CD14-positive monocyte (primary cell): ENCODE results near the gene CRACDL. TPM values are rescaled to one million over a fixed set of nuclear protein-coding genes. Genes with fewer than 3 reads are reported as not detected.

ENCODE experiments used
- DNase-seq, 3 donors: peaks; one replicate each; pipeline ENCODE4 v3.0.0-alpha.2; 2011 to 2022
- H2AFZ ChIP-seq: 2 replicates; pipeline ENCODE4 v1.6.0; 2012; ENCODE audit warnings: mild to moderate bottlenecking, low read depth, low read length, inconsistent platforms; ENCODE audit not compliant: insufficient read depth, poor library complexity, severe bottlenecking
- H3K27ac ChIP-seq, 2 donors: 1 replicate in 1 of 2; 2 replicates in 1 of 2; pipeline ENCODE4 v1.5.1; 2012 to 2013; ENCODE audit warnings: low read length in 2 of 2, control low read depth in 1 of 2, inconsistent platforms in 1 of 2, low read depth in 1 of 2, mild to moderate bottlenecking in 1 of 2
- H3K27me3 ChIP-seq, 2 donors: one replicate each; pipeline versions ENCODE4 v1.6.0 to v1.6.1; 2011 to 2013; ENCODE audit warnings: low read length in 2 of 2; ENCODE audit not compliant: control insufficient read depth in 2 of 2, insufficient read depth in 2 of 2
- H3K36me3 ChIP-seq, 2 donors: replicated peaks in 1 of 2; 1 replicate in 1 of 2; 2 replicates in 1 of 2; pipeline versions ENCODE4 v1.5.1 to v1.6.1; 2012 to 2013; ENCODE audit warnings: low read length in 2 of 2, control low read depth in 1 of 2, inconsistent platforms in 1 of 2, mild to moderate bottlenecking in 1 of 2; ENCODE audit not compliant: insufficient read depth in 2 of 2, control insufficient read depth in 1 of 2
- H3K4me1 ChIP-seq, 2 donors: 1 replicate in 1 of 2; 2 replicates in 1 of 2; pipeline versions ENCODE4 v1.5.1 to v1.6.1; 2012 to 2013; ENCODE audit warnings: low read length in 2 of 2, control low read depth in 1 of 2, inconsistent platforms in 1 of 2, mild to moderate bottlenecking in 1 of 2, moderate library complexity in 1 of 2; ENCODE audit not compliant: insufficient read depth in 2 of 2, control insufficient read depth in 1 of 2
- H3K4me2 ChIP-seq: replicated peaks from 2 replicates; pipeline ENCODE3; 2012; ENCODE audit warnings: low read length, moderate library complexity, mild to moderate bottlenecking; ENCODE audit not compliant: poor library complexity, severe bottlenecking; ENCODE audit errors: extremely low read depth
- H3K4me3 ChIP-seq, 3 experiments: fragments of 200-600 bp in 1 of 3; sonication (generic) in 1 of 3; replicated peaks in 1 of 3; 1 replicate in 2 of 3; 2 replicates in 1 of 3; pipeline ENCODE4 v1.5.1; 2011 to 2013; ENCODE audit warnings: low read length in 3 of 3, mild to moderate bottlenecking in 3 of 3, control low read depth in 2 of 3, low read depth in 2 of 3, inconsistent platforms in 1 of 3, moderate library complexity in 1 of 3
- H3K79me2 ChIP-seq: 2 replicates; pipeline ENCODE4 v1.6.0; 2012; ENCODE audit warnings: mild to moderate bottlenecking, control low read depth, inconsistent platforms, low read length, moderate library complexity; ENCODE audit not compliant: insufficient read depth
- H3K9ac ChIP-seq: 2 replicates; pipeline ENCODE4 v1.6.0; 2017; ENCODE audit warnings: low read length, mild to moderate bottlenecking; ENCODE audit not compliant: insufficient read depth, poor library complexity, severe bottlenecking
- H3K9me3 ChIP-seq, 2 donors: replicated peaks in 1 of 2; 1 replicate in 1 of 2; 2 replicates in 1 of 2; pipeline versions ENCODE4 v1.5.1 to v1.6.1; 2012 to 2013; ENCODE audit warnings: low read length in 2 of 2, control low read depth in 1 of 2; ENCODE audit not compliant: control insufficient read depth in 1 of 2, insufficient read depth in 1 of 2
- H4K20me1 ChIP-seq: 2 replicates; pipeline ENCODE4 v1.6.0; 2012; ENCODE audit warnings: mild to moderate bottlenecking, low read length, control low read depth, moderate library complexity; ENCODE audit not compliant: insufficient read depth
- H3K27ac Mint-ChIP-seq, 7 donors: one replicate each; pipeline ENCODE4 v1.8.0; 2020; ENCODE audit warnings: mild to moderate bottlenecking in 7 of 7, mixed read lengths in 7 of 7, moderate library complexity in 6 of 7, inconsistent platforms in 2 of 7
- H3K27me3 Mint-ChIP-seq, 3 donors: one replicate each; pipeline ENCODE4 v1.8.0; 2021 to 2022; ENCODE audit warnings: low read depth in 3 of 3, mild to moderate bottlenecking in 3 of 3, mixed read lengths in 3 of 3, moderate library complexity in 3 of 3, inconsistent platforms in 1 of 3
- H3K36me3 Mint-ChIP-seq, 2 donors: one replicate each; pipeline ENCODE4 v1.8.0; 2020; ENCODE audit warnings: mixed read lengths in 2 of 2, inconsistent platforms in 1 of 2, mild to moderate bottlenecking in 1 of 2
- H3K4me1 Mint-ChIP-seq: one replicate; pipeline ENCODE4 v1.8.0; 2020; ENCODE audit warnings: mild to moderate bottlenecking, mixed read lengths
- H3K4me3 Mint-ChIP-seq, 2 donors: one replicate each; pipeline ENCODE4 v1.8.0; 2020; ENCODE audit warnings: mild to moderate bottlenecking in 2 of 2, mixed read lengths in 2 of 2, moderate library complexity in 1 of 2
- H3K9me3 Mint-ChIP-seq, 7 donors: one replicate each; pipeline ENCODE4 v1.8.0; 2020 to 2022; ENCODE audit warnings: mixed read lengths in 7 of 7, mild to moderate bottlenecking in 6 of 7, moderate library complexity in 6 of 7, inconsistent platforms in 2 of 7
- WGBS: methylation state at CpG from one replicate; pipeline ENCODE4 v1.1.5; 2013; ENCODE audit warnings: missing lambda C conversion rate; ENCODE audit not compliant: insufficient coverage; 5-methylcytosine and 5-hydroxymethylcytosine counted together
- intact Hi-C, 2 donors: fragments of 100-400 bp; cut with micrococcal nuclease; formaldehyde crosslinking; loops; one replicate each; pipeline versions ENCODE4 v1.15.0 to v1.15.1; 2023
- polyA plus RNA-seq, 3 donors: library from polyadenylated mRNA; depleted of rRNA in 1 of 3; unstranded in 2 of 3; stranded (reverse) in 1 of 3; fragments of 300-500 nt in 2 of 3; fragments of >200 nt in 1 of 3; fragmentation: Illumina TruSeq in 2 of 3; gene quantifications; 1 replicate in 2 of 3; 2 replicates in 1 of 3; pipeline ENCODE4 v1.2.3, GENCODE V29; 2012 to 2021
- TF ChIP-seq, protein P1 (sequence below): fragments of 200-600 bp; IDR thresholded peaks from one replicate; pipeline ENCODE4 v1.8.0; 2022; ENCODE audit warnings: antibody characterized with exemption, mild to moderate bottlenecking

The CRACDL gene
- polyA plus RNA-seq, 3 donors: 0.12 to 0.35 (median 0.28) TPM

DNA sequence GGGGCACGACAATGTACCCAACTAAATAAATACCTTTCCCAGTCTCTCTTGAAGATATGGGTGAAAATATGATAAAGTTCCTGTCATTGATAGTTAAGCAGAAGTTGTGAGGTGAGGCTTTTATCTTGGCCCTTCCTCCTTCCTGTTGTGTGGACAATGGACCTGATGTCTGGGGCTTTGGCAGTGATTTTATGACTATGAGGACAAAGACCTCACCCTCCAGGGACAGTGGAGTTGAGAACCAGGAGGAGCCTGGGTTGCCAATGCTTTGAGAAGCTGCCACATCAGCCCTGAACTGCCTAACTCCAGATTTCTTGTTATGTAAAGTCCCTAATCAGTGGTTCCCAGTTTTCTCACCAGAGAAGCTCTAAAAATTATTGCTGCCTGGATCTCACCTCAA, 184.3 kb downstream of the CRACDL start:
- Histone ChIP-seq H3K79me2 (no peaks in the 10 kb centered on the region), H3K4me2 (no peak overlapping the region), H4K20me1 (no peaks in the 10 kb centered on the region), H3K9ac (no peak overlapping the region), H3K27ac (no peak overlapping the region), H3K4me3 (no peak overlapping the region), H3K27me3 (no peaks in the 10 kb centered on the region), H3K36me3 (no peaks in the 10 kb centered on the region), H3K9me3 (no peaks in the 10 kb centered on the region), H2AFZ (no peak overlapping the region), H3K4me1 (peaks cover 40% of the 10 kb centered on the region in 2 donors)
- Mint-ChIP-seq H3K9me3 (peaks cover 0 to 2% (median 0%) of the 10 kb centered on the region in 7 donors), H3K4me1 (peaks cover 41% of the 10 kb centered on the region), H3K27me3 (no peaks in the 10 kb centered on the region), H3K36me3 (peaks cover 2 to 4% of the 10 kb centered on the region in 2 donors), H3K4me3 (no peak overlapping the region), H3K27ac (no peak overlapping the region)
- no CpG with 5 or more reads among the region's 1 CpG for WGBS
- intact Hi-C loops: no loop called here
- DNase-seq: no peak
- TF ChIP-seq, protein P1, sequence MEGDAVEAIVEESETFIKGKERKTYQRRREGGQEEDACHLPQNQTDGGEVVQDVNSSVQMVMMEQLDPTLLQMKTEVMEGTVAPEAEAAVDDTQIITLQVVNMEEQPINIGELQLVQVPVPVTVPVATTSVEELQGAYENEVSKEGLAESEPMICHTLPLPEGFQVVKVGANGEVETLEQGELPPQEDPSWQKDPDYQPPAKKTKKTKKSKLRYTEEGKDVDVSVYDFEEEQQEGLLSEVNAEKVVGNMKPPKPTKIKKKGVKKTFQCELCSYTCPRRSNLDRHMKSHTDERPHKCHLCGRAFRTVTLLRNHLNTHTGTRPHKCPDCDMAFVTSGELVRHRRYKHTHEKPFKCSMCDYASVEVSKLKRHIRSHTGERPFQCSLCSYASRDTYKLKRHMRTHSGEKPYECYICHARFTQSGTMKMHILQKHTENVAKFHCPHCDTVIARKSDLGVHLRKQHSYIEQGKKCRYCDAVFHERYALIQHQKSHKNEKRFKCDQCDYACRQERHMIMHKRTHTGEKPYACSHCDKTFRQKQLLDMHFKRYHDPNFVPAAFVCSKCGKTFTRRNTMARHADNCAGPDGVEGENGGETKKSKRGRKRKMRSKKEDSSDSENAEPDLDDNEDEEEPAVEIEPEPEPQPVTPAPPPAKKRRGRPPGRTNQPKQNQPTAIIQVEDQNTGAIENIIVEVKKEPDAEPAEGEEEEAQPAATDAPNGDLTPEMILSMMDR: no peak

DNA sequence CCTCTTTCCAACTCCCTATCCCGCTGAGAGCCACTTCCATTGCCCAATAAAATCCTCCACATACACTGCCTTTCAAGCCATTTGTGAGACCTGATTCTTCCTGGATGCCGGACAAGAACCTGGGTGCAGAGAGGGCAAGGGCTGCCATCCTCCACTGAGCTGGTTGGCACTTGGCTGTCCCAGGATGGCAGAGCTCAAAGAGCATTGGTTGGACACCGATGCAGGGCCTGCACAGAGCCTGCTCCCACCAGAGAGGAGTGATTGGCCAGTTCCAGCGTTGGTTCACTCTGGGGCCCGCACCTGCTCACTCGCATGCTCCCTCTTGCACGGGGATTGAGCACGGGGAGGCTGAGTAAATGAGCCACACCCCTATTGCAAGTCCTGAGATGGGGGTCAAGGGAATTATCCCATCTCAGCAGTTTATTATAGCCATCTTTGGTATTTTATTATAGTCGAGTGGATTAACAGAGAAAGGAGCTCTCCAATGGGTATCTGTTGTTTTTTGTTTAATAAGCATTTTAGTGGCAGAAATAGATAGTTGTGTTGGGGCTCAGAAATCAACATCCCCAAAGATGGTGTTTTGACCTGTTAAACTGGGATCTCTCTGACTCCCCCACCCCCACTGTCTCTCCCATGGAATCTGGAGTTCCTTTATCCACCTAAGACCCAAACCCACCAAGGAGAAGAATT, 185.3 kb downstream of the CRACDL start:
- Mint-ChIP-seq H3K36me3 (peaks cover 2 to 4% of the 10 kb centered on the region in 2 donors), H3K27ac (no peak overlapping the region), H3K4me1 (peaks cover 41% of the 10 kb centered on the region), H3K27me3 (no peaks in the 10 kb centered on the region), H3K9me3 (peaks cover 0 to 2% (median 0%) of the 10 kb centered on the region in 7 donors), H3K4me3 (no peak overlapping the region)
- H3K4me2 ChIP-seq: no peak overlapping the region
- H3K27ac ChIP-seq: no peak overlapping the region
- intact Hi-C loops: no loop called here
- DNase-seq: no peak
- no peak overlapping the region for H3K9ac ChIP-seq
- no peaks in the 10 kb centered on the region for H4K20me1 ChIP-seq
- 96% methylated on average over 8 of the region's 9 CpGs for WGBS
- no peaks in the 10 kb centered on the region for H3K9me3 ChIP-seq
- no peaks in the 10 kb centered on the region for H3K36me3 ChIP-seq
- no peaks in the 10 kb centered on the region for H3K27me3 ChIP-seq
- TF ChIP-seq, protein P1: no peak
- no peak overlapping the region for H2AFZ ChIP-seq
- H3K4me1 ChIP-seq: peaks cover 40% of the 10 kb centered on the region in 2 donors
- H3K4me3 ChIP-seq: no peak overlapping the region
- no peaks in the 10 kb centered on the region for H3K79me2 ChIP-seq
